SK-N-SH treated with all-trans-retinoic acid at 6 μM for 48 hours (cell line): ENCODE data around the gene GYG1.

Experiments used
- ATAC-seq: fragments of 200-7000 bp; cut with Tn5 transposase; 3 replicates; pipeline ENCODE4 v1.9.1; 2020; ENCODE audit warnings: mild to moderate bottlenecking, moderate library complexity
- ARNTL ChIP-seq: fragments of 450-650 bp; formaldehyde crosslinking; IDR thresholded peaks from 2 replicates; pipeline ENCODE4 v1.5.0; 2020; ENCODE audit warnings: low read depth, mild to moderate bottlenecking, moderate library complexity, borderline replicate concordance
- BACH2 ChIP-seq: fragments of 250-450 bp; sonication (Bioruptor Pico); IDR thresholded peaks from 2 replicates; pipeline ENCODE4 v1.9.0; 2021; ENCODE audit warnings: mild to moderate bottlenecking, borderline replicate concordance
- CSDC2 ChIP-seq: fragments of 250-450 bp; sonication (Bioruptor Pico); IDR thresholded peaks from 2 replicates; pipeline ENCODE4 v1.5.0; 2020; ENCODE audit warnings: mild to moderate bottlenecking, moderate library complexity
- ESRRG ChIP-seq: fragments of 250-450 bp; sonication (Bioruptor Pico); IDR thresholded peaks from 2 replicates; pipeline ENCODE4 v1.6.1; 2021; ENCODE audit warnings: mild to moderate bottlenecking
- GLIS3 ChIP-seq: fragments of 250-450 bp; sonication (Bioruptor Pico); IDR thresholded peaks from 2 replicates; pipeline ENCODE4 v1.5.0; 2020; ENCODE audit warnings: mild to moderate bottlenecking, moderate library complexity
- ISL1 ChIP-seq: fragments of 250-450 bp; sonication (Bioruptor Pico); IDR thresholded peaks from 2 replicates; pipeline ENCODE4 v2.1.2; 2022; ENCODE audit warnings: mild to moderate bottlenecking, moderate library complexity
- OSR1 ChIP-seq: fragments of 250-450 bp; sonication (Bioruptor Pico); IDR thresholded peaks from 2 replicates; pipeline ENCODE4 v1.8.0; 2022; ENCODE audit warnings: moderate library complexity, mild to moderate bottlenecking, inconsistent platforms
- PPARA ChIP-seq: fragments of 250-450 bp; sonication (Bioruptor Pico); IDR thresholded peaks from 2 replicates; pipeline ENCODE4 v1.5.0; 2020; ENCODE audit warnings: mild to moderate bottlenecking, borderline replicate concordance
- RARB ChIP-seq: fragments of 250-450 bp; sonication (Bioruptor Pico); IDR thresholded peaks from 2 replicates; pipeline ENCODE4 v1.8.0; 2021; ENCODE audit warnings: mild to moderate bottlenecking, moderate library complexity
- TCF4 ChIP-seq: fragments of 250-450 bp; sonication (Bioruptor Pico); IDR thresholded peaks from 2 replicates; pipeline ENCODE4 v1.8.0; 2021; ENCODE audit warnings: mild to moderate bottlenecking, moderate library complexity, borderline replicate concordance
- TOX ChIP-seq: fragments of 250-450 bp; sonication (Bioruptor Pico); IDR thresholded peaks from 2 replicates; pipeline ENCODE4 v1.8.0; 2021; ENCODE audit warnings: mild to moderate bottlenecking, moderate library complexity, borderline replicate concordance
- ZC3H10 ChIP-seq: fragments of 250-450 bp; sonication (Bioruptor Pico); IDR thresholded peaks from 2 replicates; pipeline ENCODE4 v1.5.1; 2021; ENCODE audit warnings: mild to moderate bottlenecking, moderate library complexity
- ZFP3 ChIP-seq: fragments of 250-450 bp; sonication (Bioruptor Pico); IDR thresholded peaks from 2 replicates; pipeline ENCODE4 v1.5.0; 2020; ENCODE audit warnings: mild to moderate bottlenecking, moderate library complexity
- ZFP30 ChIP-seq: fragments of 450-650 bp; formaldehyde crosslinking; IDR thresholded peaks from 2 replicates; pipeline ENCODE4 v1.5.0; 2022; ENCODE audit warnings: mild to moderate bottlenecking, moderate library complexity
- ZNF565 ChIP-seq: fragments of 450-650 bp; formaldehyde crosslinking; conservative IDR thresholded peaks from 2 replicates; pipeline ENCODE4 v1.5.0; 2020; ENCODE audit warnings: low read depth, mild to moderate bottlenecking, moderate library complexity
- ZNF70 ChIP-seq: fragments of 450-650 bp; formaldehyde crosslinking; IDR thresholded peaks from 2 replicates; pipeline ENCODE4 v1.5.0; 2020; ENCODE audit warnings: mild to moderate bottlenecking, moderate library complexity
- ZNF8 ChIP-seq: fragments of 450-650 bp; formaldehyde crosslinking; IDR thresholded peaks from 2 replicates; pipeline ENCODE4 v1.5.0; 2020; ENCODE audit warnings: mild to moderate bottlenecking, moderate library complexity
- TF ChIP-seq, protein P1 (sequence below): fragments of 250-450 bp; sonication (Bioruptor Pico); IDR thresholded peaks from 2 replicates; pipeline ENCODE4 v1.5.1; 2020; ENCODE audit warnings: low read depth, mild to moderate bottlenecking, moderate library complexity
- TF ChIP-seq, protein P2 (sequence below): fragments of 250-450 bp; sonication (Bioruptor Pico); IDR thresholded peaks from 2 replicates; pipeline ENCODE4 v1.5.0; 2020; ENCODE audit warnings: mild to moderate bottlenecking, moderate library complexity
- TF ChIP-seq, protein P3 (sequence below): fragments of 250-450 bp; sonication (Bioruptor Pico); IDR thresholded peaks from 2 replicates; pipeline ENCODE4 v1.8.0; 2020; ENCODE audit warnings: mild to moderate bottlenecking, moderate library complexity, borderline replicate concordance
- TF ChIP-seq, protein P4 (sequence below): fragments of 250-450 bp; sonication (Bioruptor Pico); IDR thresholded peaks from 2 replicates; pipeline ENCODE4 v1.8.0; 2021; ENCODE audit warnings: low read depth, mild to moderate bottlenecking, moderate library complexity, borderline replicate concordance

GYG1 gene

DNA sequence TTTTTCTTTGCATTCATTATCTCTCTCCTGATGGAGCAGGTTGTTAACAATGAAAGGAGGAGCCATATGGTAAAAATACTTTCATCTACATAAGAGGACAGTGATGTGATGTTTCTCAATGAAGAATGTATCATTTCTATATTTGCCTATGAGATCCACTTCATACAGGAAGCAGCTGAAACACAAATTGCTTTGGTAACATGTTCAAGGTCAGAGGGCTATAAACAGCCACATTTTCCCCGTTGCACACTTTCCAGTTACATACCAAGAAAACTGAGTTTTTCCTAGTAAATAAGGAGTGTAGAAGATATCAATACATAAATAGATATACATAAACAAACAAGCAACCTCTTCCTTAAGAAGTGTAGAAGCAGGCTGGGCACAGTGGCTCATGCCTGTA, 32.6 kb upstream of the GYG1 start:
- TF ChIP-seq, protein P1, sequence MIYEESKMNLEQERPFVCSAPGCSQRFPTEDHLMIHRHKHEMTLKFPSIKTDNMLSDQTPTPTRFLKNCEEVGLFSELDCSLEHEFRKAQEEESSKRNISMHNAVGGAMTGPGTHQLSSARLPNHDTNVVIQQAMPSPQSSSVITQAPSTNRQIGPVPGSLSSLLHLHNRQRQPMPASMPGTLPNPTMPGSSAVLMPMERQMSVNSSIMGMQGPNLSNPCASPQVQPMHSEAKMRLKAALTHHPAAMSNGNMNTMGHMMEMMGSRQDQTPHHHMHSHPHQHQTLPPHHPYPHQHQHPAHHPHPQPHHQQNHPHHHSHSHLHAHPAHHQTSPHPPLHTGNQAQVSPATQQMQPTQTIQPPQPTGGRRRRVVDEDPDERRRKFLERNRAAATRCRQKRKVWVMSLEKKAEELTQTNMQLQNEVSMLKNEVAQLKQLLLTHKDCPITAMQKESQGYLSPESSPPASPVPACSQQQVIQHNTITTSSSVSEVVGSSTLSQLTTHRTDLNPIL (CRISPR knock-in tag) = no peak
- TF ChIP-seq GLIS3 (CRISPR knock-in tag) (no peak), ZFP3 (CRISPR knock-in tag) (no peak), TCF4 (no peak), ZC3H10 (no peak), BACH2 (CRISPR knock-in tag) (no peak), ARNTL (no peak), ZNF8 (CRISPR knock-in tag) (no peak)
- TF ChIP-seq, protein P2, sequence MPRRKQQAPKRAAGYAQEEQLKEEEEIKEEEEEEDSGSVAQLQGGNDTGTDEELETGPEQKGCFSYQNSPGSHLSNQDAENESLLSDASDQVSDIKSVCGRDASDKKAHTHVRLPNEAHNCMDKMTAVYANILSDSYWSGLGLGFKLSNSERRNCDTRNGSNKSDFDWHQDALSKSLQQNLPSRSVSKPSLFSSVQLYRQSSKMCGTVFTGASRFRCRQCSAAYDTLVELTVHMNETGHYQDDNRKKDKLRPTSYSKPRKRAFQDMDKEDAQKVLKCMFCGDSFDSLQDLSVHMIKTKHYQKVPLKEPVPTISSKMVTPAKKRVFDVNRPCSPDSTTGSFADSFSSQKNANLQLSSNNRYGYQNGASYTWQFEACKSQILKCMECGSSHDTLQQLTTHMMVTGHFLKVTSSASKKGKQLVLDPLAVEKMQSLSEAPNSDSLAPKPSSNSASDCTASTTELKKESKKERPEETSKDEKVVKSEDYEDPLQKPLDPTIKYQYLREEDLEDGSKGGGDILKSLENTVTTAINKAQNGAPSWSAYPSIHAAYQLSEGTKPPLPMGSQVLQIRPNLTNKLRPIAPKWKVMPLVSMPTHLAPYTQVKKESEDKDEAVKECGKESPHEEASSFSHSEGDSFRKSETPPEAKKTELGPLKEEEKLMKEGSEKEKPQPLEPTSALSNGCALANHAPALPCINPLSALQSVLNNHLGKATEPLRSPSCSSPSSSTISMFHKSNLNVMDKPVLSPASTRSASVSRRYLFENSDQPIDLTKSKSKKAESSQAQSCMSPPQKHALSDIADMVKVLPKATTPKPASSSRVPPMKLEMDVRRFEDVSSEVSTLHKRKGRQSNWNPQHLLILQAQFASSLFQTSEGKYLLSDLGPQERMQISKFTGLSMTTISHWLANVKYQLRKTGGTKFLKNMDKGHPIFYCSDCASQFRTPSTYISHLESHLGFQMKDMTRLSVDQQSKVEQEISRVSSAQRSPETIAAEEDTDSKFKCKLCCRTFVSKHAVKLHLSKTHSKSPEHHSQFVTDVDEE (CRISPR knock-in tag) = no peak
- TF ChIP-seq, protein P3, sequence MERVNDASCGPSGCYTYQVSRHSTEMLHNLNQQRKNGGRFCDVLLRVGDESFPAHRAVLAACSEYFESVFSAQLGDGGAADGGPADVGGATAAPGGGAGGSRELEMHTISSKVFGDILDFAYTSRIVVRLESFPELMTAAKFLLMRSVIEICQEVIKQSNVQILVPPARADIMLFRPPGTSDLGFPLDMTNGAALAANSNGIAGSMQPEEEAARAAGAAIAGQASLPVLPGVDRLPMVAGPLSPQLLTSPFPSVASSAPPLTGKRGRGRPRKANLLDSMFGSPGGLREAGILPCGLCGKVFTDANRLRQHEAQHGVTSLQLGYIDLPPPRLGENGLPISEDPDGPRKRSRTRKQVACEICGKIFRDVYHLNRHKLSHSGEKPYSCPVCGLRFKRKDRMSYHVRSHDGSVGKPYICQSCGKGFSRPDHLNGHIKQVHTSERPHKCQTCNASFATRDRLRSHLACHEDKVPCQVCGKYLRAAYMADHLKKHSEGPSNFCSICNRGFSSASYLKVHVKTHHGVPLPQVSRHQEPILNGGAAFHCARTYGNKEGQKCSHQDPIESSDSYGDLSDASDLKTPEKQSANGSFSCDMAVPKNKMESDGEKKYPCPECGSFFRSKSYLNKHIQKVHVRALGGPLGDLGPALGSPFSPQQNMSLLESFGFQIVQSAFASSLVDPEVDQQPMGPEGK (CRISPR knock-in tag) = no peak
- TF ChIP-seq, protein P4, sequence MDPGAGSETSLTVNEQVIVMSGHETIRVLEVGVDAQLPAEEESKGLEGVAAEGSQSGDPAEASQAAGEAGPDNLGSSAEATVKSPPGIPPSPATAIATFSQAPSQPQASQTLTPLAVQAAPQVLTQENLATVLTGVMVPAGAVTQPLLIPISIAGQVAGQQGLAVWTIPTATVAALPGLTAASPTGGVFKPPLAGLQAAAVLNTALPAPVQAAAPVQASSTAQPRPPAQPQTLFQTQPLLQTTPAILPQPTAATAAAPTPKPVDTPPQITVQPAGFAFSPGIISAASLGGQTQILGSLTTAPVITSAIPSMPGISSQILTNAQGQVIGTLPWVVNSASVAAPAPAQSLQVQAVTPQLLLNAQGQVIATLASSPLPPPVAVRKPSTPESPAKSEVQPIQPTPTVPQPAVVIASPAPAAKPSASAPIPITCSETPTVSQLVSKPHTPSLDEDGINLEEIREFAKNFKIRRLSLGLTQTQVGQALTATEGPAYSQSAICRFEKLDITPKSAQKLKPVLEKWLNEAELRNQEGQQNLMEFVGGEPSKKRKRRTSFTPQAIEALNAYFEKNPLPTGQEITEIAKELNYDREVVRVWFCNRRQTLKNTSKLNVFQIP (CRISPR knock-in tag) = no peak
- no peak for ATAC-seq

DNA sequence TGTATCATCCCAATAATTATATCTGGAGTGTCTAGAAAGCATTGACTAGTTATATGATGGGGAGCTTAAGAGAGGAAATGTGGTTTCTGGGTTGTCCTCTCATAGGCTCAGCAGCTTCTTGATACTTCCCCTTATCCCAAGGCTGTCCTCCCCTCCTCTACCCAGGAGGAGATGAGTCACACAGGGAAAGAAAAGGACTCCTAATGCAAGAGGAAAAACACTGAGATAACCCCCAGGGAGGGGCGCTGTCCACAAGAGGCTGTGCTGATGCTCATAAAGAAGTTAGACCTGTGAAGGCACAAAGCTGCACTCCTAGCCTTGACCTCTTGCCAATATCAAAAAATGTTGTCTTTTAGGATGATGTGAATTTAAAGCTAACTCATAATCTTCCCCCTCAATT, 28.8 kb upstream of the GYG1 start:
- no peak for TF ChIP-seq TOX (CRISPR knock-in tag)
- no peak for TF ChIP-seq ARNTL
- TF ChIP-seq OSR1 (CRISPR knock-in tag) = no peak
- TF ChIP-seq BACH2 (CRISPR knock-in tag) = no peak
- TF ChIP-seq PPARA = no peak
- no peak for TF ChIP-seq ZFP3 (CRISPR knock-in tag)
- TF ChIP-seq ESRRG (CRISPR knock-in tag) = no peak
- TF ChIP-seq, all 23 proteins: peak for 0
- ATAC-seq = peak; percentile 92

DNA sequence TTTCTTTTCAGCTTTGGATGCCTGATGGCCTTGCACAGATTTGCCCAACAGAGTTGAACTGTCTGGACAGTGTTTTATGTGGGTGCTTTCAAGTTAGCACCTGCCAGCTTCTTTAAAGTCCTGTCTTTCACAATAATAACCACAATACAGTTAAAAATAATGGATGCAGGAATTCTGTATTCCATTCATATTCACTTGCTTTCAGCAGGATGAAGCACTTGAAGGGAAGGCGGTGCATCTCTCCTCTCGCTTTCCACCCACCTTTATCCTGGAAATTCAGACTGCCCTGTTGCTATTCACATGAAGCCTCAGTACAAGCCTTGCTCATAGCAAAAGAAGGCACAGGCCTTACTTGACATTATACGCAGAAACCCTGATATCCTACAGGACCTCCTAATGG, 26.5 kb upstream of the GYG1 start:
- TF ChIP-seq, protein P3 (CRISPR knock-in tag) = no peak
- TF ChIP-seq RARB (CRISPR knock-in tag) = no peak
- no peak for TF ChIP-seq ZNF70 (CRISPR knock-in tag)
- no peak for ATAC-seq

DNA sequence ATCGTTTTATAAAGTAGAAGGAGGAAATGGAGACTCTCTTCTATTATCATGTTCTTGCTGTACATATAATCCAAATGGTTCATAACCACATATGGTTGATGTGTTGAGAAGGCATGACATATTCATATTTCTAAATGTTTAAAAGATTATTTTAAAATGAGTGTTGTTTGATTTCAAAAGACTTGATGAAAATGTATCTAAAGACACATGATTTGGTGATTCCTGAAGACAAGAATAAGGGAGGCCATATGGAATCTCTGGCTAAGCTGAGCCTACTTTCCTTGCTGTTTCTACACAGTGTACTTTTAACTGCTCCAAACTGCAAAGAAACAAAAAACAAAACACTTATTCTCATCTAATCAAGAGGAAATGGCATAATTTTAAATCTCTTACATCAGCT, 23.0 kb upstream of the GYG1 start:
- ATAC-seq = no peak
- no peak for TF ChIP-seq ISL1 (CRISPR knock-in tag)
- TF ChIP-seq ZFP30 (CRISPR knock-in tag) = no peak
- TF ChIP-seq ARNTL = no peak
- TF ChIP-seq ZNF8 (CRISPR knock-in tag) = no peak
- no peak for TF ChIP-seq OSR1 (CRISPR knock-in tag)
- TF ChIP-seq TOX (CRISPR knock-in tag) = no peak
- TF ChIP-seq ESRRG (CRISPR knock-in tag) = no peak
- TF ChIP-seq, protein P2 (CRISPR knock-in tag) = no peak
- no peak for TF ChIP-seq CSDC2 (CRISPR knock-in tag)
- no peak for TF ChIP-seq BACH2 (CRISPR knock-in tag)
- TF ChIP-seq, protein P3 (CRISPR knock-in tag) = no peak
- no peak for TF ChIP-seq ZNF565 (CRISPR knock-in tag)
- TF ChIP-seq PPARA = no peak
